ENCODE results near the gene SATB2. TPM values are rescaled to one million over a fixed set of nuclear protein-coding genes. Genes with fewer than 3 reads are reported as not detected.

Gene SATB2
- total RNA-seq, 1 experiment from 2014 or later, result 22.1 TPM

DNA sequence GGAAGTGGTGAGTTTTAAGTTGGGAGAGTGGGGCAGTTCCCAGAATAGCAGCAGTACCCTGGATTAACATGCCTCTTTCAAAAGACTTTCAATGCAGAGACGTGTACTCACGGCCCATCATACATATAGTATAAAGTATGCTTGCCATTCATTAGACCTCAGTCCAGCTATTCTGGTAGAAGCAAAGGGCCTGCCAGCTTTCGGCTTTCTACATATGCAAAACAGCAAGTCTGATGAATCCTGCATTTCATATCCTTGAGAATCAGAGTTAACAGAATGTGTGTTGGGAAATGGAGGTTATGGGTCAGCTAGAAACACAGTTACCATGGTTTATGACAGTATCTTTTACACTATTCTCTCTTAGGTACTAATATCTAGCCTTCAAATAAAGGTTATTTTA is 27.5 kb downstream of the SATB2 start:
- TF ChIP-seq TP53 (CRISPR knock-in tag; IDR thresholded peaks at IDR 0.05), result no peak
- TF ChIP-seq ZMAT4 (CRISPR knock-in tag; IDR thresholded peaks at IDR 0.05), result no peak
- TF ChIP-seq, protein P1, sequence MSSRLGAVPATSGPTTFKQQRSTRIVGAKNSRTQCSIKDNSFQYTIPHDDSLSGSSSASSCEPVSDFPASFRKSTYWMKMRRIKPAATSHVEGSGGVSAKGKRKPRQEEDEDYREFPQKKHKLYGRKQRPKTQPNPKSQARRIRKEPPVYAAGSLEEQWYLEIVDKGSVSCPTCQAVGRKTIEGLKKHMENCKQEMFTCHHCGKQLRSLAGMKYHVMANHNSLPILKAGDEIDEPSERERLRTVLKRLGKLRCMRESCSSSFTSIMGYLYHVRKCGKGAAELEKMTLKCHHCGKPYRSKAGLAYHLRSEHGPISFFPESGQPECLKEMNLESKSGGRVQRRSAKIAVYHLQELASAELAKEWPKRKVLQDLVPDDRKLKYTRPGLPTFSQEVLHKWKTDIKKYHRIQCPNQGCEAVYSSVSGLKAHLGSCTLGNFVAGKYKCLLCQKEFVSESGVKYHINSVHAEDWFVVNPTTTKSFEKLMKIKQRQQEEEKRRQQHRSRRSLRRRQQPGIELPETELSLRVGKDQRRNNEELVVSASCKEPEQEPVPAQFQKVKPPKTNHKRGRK (CRISPR knock-in tag; IDR thresholded peaks at IDR 0.05; ENCODE audit: borderline replicate concordance), result no peak
- TF ChIP-seq E2F1 (CRISPR knock-in tag; IDR thresholded peaks at IDR 0.05), result no peak
- TF ChIP-seq TEAD1 (CRISPR knock-in tag; IDR thresholded peaks at IDR 0.05), result no peak
- TF ChIP-seq SP1 (CRISPR knock-in tag; conservative IDR thresholded peaks at IDR 0.05), result no peak
- no peak for TF ChIP-seq KAT7 (CRISPR knock-in tag; IDR thresholded peaks at IDR 0.05; ENCODE audit: borderline replicate concordance)
- no peak for TF ChIP-seq ATF3 (CRISPR knock-in tag; conservative IDR thresholded peaks at IDR 0.05)
- TF ChIP-seq ZNF121 (CRISPR knock-in tag; IDR thresholded peaks at IDR 0.05), result no peak
- TF ChIP-seq JAZF1 (CRISPR knock-in tag; IDR thresholded peaks at IDR 0.05), result no peak
- no peak for TF ChIP-seq RORB (CRISPR knock-in tag; IDR thresholded peaks at IDR 0.05)
- TF ChIP-seq TCF7 (CRISPR knock-in tag; IDR thresholded peaks at IDR 0.05; ENCODE audit: low read depth), result no peak
- TF ChIP-seq TEAD4 (CRISPR knock-in tag; IDR thresholded peaks at IDR 0.05), result no peak
- TF ChIP-seq SMAD4 (CRISPR knock-in tag; IDR thresholded peaks at IDR 0.05), result no peak
- TF ChIP-seq, protein P2, sequence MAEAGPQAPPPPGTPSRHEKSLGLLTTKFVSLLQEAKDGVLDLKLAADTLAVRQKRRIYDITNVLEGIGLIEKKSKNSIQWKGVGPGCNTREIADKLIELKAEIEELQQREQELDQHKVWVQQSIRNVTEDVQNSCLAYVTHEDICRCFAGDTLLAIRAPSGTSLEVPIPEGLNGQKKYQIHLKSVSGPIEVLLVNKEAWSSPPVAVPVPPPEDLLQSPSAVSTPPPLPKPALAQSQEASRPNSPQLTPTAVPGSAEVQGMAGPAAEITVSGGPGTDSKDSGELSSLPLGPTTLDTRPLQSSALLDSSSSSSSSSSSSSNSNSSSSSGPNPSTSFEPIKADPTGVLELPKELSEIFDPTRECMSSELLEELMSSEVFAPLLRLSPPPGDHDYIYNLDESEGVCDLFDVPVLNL (CRISPR knock-in tag; IDR thresholded peaks at IDR 0.05; ENCODE audit: borderline replicate concordance, low read depth), result no peak
- TF ChIP-seq ATF1 (CRISPR knock-in tag; IDR thresholded peaks at IDR 0.05), result no peak
- DNase-seq (ENCODE audit: low spot score), result no peak
- Mint-ChIP-seq H3K36me3 (no peaks in the 10 kb centered on the region; the same call in 1 of the 2 replicates), H3K27me3 (ENCODE audit: low read depth) (no peaks in the 10 kb centered on the region), H3K27ac (no peak overlapping the region), H3K9me3 (no peaks in the 10 kb centered on the region), H3K4me1 (peaks cover 51% of the 10 kb centered on the region), H3K4me3 (no peak overlapping the region)
- ChIA-PET POLR2A (interaction anchor here (1.2 kb wide), 1 partner anchor 36 kb away, joined by 3 read pairs; no protein-coding TSS in a partner anchor), CTCF (no interaction called here)
- ATAC-seq, result no peak

GRCh38 chr2:199428291-199428690 is 29.4 kb downstream of the SATB2 start:
- Mint-ChIP-seq H3K4me3 (no peak overlapping the region), H3K9me3 (no peaks in the 10 kb centered on the region), H3K4me1 (peaks cover 56% of the 10 kb centered on the region), H3K27ac (peak overlapping the region; percentile 11; the same call in 1 of the 2 replicates), H3K36me3 (no peaks in the 10 kb centered on the region; the same call in 1 of the 2 replicates), H3K27me3 (ENCODE audit: low read depth) (no peaks in the 10 kb centered on the region)
- POLR2A ChIA-PET, result interaction anchor here (0.7 kb wide), 1 partner anchor 271 kb away, joined by 3 read pairs; no protein-coding TSS in a partner anchor
- TF ChIP-seq FOXP1 (CRISPR knock-in tag; IDR thresholded peaks at IDR 0.05; ENCODE audit: borderline replicate concordance) (no peak), ZMAT4 (CRISPR knock-in tag; IDR thresholded peaks at IDR 0.05) (no peak), FOXJ3 (CRISPR knock-in tag; IDR thresholded peaks at IDR 0.05; ENCODE audit: borderline replicate concordance) (no peak), NFYB (CRISPR knock-in tag; conservative IDR thresholded peaks at IDR 0.05; ENCODE audit: low read depth) (no peak), EMX1 (CRISPR knock-in tag; IDR thresholded peaks at IDR 0.05) (no peak), NR3C1 (CRISPR knock-in tag; conservative IDR thresholded peaks at IDR 0.05; ENCODE audit: low read depth) (no peak)
- TF ChIP-seq, protein P3, sequence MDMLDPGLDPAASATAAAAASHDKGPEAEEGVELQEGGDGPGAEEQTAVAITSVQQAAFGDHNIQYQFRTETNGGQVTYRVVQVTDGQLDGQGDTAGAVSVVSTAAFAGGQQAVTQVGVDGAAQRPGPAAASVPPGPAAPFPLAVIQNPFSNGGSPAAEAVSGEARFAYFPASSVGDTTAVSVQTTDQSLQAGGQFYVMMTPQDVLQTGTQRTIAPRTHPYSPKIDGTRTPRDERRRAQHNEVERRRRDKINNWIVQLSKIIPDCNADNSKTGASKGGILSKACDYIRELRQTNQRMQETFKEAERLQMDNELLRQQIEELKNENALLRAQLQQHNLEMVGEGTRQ (CRISPR knock-in tag; IDR thresholded peaks at IDR 0.05), result no peak
- TF ChIP-seq, protein P4, sequence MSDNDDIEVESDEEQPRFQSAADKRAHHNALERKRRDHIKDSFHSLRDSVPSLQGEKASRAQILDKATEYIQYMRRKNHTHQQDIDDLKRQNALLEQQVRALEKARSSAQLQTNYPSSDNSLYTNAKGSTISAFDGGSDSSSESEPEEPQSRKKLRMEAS (CRISPR knock-in tag; IDR thresholded peaks at IDR 0.05), result no peak
- TF ChIP-seq, protein P5, sequence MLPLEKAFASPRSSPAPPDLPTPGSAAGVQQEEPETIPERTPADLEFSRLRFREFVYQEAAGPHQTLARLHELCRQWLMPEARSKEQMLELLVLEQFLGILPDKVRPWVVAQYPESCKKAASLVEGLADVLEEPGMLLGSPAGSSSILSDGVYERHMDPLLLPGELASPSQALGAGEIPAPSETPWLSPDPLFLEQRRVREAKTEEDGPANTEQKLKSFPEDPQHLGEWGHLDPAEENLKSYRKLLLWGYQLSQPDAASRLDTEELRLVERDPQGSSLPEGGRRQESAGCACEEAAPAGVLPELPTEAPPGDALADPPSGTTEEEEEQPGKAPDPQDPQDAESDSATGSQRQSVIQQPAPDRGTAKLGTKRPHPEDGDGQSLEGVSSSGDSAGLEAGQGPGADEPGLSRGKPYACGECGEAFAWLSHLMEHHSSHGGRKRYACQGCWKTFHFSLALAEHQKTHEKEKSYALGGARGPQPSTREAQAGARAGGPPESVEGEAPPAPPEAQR (CRISPR knock-in tag; IDR thresholded peaks at IDR 0.05), result no peak
- TF ChIP-seq, protein P2 (CRISPR knock-in tag; IDR thresholded peaks at IDR 0.05; ENCODE audit: borderline replicate concordance, low read depth), result no peak
- TF ChIP-seq, protein P1 (CRISPR knock-in tag; IDR thresholded peaks at IDR 0.05; ENCODE audit: borderline replicate concordance), result no peak
- DNase-seq (ENCODE audit: low spot score) (no peak), ATAC-seq (no peak)
- CTCF ChIA-PET, result no interaction called here

Data from WTC11 (cell line).